HG03354 (cell line): ENCODE data around the gene SALL3.

Experiments
- ATAC-seq: cut with Tn5 transposase; IDR thresholded peaks from one replicate; pipeline ENCODE4 v1.9.1; 2021; ENCODE audit warnings: mild to moderate bottlenecking; ENCODE audit not compliant: unreplicated experiment, poor library complexity, severe bottlenecking

SALL3 gene

DNA sequence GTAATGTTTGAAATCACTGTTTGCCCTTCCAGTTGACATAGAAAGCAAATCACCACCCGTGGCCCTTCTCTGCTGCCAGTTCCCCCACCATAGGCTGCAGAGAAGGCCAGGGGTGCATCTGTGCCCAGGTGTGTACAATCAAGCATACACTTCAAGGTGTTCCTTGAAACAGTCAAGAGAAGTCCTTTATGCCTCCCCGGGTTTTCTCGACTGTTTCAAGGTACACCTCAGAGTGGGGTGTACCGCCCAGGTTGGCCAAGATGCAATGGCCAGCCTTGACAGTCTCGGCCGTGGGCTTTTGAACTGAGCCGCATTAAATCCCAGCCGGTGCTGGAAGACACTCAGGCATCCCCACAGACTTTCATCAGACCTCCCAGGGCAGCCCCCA lies 68.6 kb downstream of the SALL3 start:
- ATAC-seq: no peak

GRCh38 chr18:79049506-79049905 lies 69.9 kb downstream of the SALL3 start:
- no peak for ATAC-seq
